A204.1 (cell line): ENCODE data around the gene C7.

Source experiments
- FAIRE-seq: peaks from 2 replicates; lab custom pipeline; 2012; peaks lifted over from hg19 to GRCh38; lab: Jason Lieb, UNC

The C7 gene

GRCh38 chr5:40928886-40929448 is 19.7 kb downstream of the C7 start:
- FAIRE-seq, result no peak

GRCh38 chr5:40932766-40933165 is 23.5 kb downstream of the C7 start:
- no peak for FAIRE-seq

- FAIRE-seq, result no peak
Observed at GRCh38 chr5:40937075-40937474, 27.8 kb downstream of the C7 start.

GRCh38 chr5:40939753-40940152 is 30.5 kb downstream of the C7 start:
- no peak for FAIRE-seq

GRCh38 chr5:40945111-40945510 is 35.8 kb downstream of the C7 start:
- FAIRE-seq, result no peak

GRCh38 chr5:40955313-40955712 is 46.0 kb downstream of the C7 start:
- FAIRE-seq, result no peak

GRCh38 chr5:40957048-40957447 is 47.8 kb downstream of the C7 start:
- no peak for FAIRE-seq

GRCh38 chr5:40958811-40959210 is 49.5 kb downstream of the C7 start:
- no peak for FAIRE-seq

- FAIRE-seq, result no peak
Observed at GRCh38 chr5:40960037-40960436, 50.7 kb downstream of the C7 start.

- FAIRE-seq, result no peak
Observed at GRCh38 chr5:40962207-40962955, 53.1 kb downstream of the C7 start.

GRCh38 chr5:40972434-40972833 is 63.1 kb downstream of the C7 start:
- FAIRE-seq, result no peak

GRCh38 chr5:40973364-40974004 is 64.2 kb downstream of the C7 start:
- no peak for FAIRE-seq

GRCh38 chr5:40976041-40976440 is 66.7 kb downstream of the C7 start:
- no peak for FAIRE-seq

GRCh38 chr5:40976836-40977235 is 67.5 kb downstream of the C7 start:
- no peak for FAIRE-seq

- FAIRE-seq, result no peak
Observed at GRCh38 chr5:40981420-40981819, 72.1 kb downstream of the C7 start.

- no peak for FAIRE-seq
Observed at GRCh38 chr5:40983781-40984180, 74.5 kb downstream of the C7 start.

- no peak for FAIRE-seq
Observed at GRCh38 chr5:40984884-40985283, 75.6 kb downstream of the C7 start.

GRCh38 chr5:40985501-40985900 is 76.2 kb downstream of the C7 start:
- FAIRE-seq, result no peak

GRCh38 chr5:40986666-40987065 is 77.4 kb downstream of the C7 start:
- no peak for FAIRE-seq

GRCh38 chr5:40987349-40987748 is 78.1 kb downstream of the C7 start:
- no peak for FAIRE-seq

GRCh38 chr5:40988746-40989510 is 79.6 kb downstream of the C7 start:
- FAIRE-seq, result no peak

GRCh38 chr5:40991168-40991980 is 82.1 kb downstream of the C7 start:
- no peak for FAIRE-seq
